HTERT RPE-1 (cell line): ENCODE measurements around the gene ANXA2.
"Not testable (repeated sequence)": the region's sequence is repeated elsewhere in the genome, so short reads cannot be mapped to it uniquely, and the experiment has no call there.

Source experiments
- in situ Hi-C: fragments of 300-500 bp; cut with MboI; formaldehyde crosslinking; loops from 4 replicates; pipeline ENCODE4 v1.14.3; 2020; ENCODE audit warnings: low sequenced_read_pairs

The ANXA2 gene

DNA sequence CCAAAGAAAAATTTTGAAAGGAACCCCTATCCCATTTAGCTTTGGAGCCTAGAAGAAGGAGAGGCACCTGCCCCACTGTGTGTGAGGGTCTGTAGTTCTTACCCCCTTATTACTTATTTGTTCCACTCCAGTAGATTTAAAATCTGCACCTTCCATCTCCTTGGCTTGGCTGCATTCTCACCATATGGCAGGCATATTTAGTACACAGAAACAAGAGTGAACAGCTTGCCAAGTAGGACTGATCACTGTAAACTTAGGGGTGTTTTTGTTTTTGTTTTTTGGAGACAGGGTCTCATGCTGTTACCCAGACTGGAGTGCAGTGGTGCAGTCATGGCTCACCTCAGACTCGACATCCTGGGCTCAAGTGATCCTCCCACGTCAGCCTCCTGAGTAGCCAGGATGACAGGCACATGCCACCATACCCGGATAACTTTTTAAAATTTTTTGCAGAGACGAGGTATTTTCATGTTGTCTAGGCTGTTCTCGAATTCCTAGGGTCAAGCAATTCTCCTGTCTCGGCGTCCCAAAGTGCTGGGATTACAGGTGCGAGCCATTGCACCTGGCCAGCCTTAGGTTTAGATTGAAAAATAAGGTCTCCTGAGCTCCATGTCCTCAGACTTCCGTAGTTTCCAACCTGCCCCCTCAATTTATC lies 14.1 kb upstream of the ANXA2 start:
- in situ Hi-C loops, result no loop called here

GRCh38 chr15:60410350-60410749 lies 12.6 kb upstream of the ANXA2 start:
- in situ Hi-C loops, result not testable (repeated sequence)

DNA sequence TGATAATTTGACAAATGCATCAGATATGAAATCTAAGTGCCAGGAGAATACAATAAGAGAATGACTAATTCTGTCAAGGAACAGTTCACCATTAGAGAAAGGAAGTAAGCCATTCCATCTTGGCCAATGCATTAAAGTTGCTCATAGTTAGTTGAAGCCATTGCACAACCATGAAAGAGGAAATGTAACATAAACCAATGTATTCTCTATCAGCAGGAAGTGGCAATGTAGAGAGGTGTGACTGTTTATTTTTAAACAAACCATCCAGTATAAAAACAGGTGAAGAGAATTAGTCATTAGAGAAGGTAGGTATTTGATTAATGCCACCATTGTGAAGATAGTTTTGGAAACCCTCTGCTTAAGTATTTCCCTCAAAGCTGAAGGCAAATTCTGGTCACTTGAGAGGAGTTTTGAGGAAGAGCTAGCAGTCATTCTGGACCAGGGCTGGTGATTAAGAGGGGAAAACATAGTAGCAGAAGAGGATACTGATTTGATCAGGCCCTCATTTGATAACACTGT lies 10.7 kb upstream of the ANXA2 start:
- in situ Hi-C loops, result no loop called here

DNA sequence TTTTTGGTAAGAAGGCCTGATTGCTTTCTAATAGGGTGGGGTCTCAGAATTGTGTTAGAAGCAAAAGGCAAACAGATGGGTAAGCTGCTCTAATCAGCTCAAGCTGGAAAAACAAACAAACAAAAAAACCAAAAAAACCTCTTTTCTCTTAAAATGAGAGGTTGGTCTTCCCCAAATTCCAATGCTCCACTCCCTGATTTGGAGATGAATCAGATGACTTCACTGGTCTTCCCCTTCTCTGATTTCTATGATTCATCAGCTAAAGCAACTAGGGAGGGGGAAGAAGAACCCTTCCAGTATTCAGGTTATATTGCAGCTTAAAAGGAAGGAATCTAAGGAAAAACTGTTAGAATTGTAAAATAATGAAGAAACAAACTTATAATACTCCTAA lies 9.6 kb upstream of the ANXA2 start:
- in situ Hi-C loops, result no loop called here

DNA sequence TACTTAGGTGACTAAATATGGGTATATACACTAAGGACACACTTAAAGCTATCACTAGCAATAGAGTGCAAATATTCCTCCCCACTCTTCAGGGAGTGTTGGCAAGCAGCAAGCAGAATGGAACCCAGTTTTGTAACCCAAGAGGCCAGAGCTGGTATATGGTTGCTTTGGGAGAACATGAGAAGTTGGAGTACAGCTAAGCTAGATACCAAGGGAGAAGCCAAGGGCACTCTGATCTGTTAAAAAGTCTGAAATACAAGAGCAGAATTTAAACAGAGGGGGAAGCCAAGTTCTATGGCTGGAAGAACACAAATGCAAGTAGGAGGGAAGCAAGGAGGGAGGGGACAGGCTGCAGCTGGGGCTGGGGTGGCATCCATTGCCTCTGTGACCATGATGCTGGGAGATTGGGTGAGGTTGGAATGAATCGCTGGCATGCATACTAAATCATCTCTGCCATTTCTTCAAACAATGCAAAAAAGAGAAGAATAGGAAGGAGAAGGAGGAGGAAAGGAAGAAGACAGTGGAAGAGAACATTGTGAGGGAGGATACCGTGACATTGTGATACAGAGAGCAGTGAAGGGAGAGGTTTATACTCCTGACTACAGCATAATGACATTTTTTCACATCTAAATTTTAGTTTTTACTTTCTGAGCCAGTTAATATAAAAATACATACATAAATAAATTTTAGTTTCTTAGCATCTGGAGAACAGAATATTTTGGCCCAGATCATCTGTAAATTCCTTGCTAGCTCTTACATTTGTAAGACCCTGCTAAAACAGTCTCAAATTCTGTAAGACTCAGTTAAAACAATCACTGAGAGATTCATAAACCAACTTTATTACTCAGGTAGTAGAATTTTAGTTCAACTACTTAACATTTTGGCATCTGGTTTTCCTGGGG lies 9.0 kb upstream of the ANXA2 start:
- in situ Hi-C loops, result no loop called here

GRCh38 chr15:60405399-60405798 lies 7.6 kb upstream of the ANXA2 start:
- in situ Hi-C loops, result no loop called here

DNA sequence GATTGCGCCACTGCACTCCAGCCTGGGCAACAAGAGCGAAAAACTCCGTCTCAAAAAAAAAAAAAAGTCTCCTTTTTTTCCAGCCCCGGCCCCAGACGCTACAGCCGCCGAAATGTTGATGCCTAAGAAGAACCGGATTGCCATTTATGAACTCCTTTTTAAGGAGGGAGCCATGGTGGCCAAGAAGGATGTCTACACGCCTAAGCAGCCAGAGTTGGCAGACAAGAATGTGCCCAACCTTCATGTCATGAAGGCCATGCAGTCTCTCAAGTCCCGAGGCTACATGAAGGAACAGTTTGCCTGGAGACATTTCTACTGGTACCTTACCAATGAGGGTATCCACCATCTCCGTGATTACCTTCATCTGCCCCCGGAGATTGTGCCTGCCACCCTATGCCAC lies 6.6 kb upstream of the ANXA2 start:
- in situ Hi-C loops, result not testable (repeated sequence)

GRCh38 chr15:60400944-60401343 lies 3.2 kb upstream of the ANXA2 start:
- in situ Hi-C loops, result no loop called here

DNA sequence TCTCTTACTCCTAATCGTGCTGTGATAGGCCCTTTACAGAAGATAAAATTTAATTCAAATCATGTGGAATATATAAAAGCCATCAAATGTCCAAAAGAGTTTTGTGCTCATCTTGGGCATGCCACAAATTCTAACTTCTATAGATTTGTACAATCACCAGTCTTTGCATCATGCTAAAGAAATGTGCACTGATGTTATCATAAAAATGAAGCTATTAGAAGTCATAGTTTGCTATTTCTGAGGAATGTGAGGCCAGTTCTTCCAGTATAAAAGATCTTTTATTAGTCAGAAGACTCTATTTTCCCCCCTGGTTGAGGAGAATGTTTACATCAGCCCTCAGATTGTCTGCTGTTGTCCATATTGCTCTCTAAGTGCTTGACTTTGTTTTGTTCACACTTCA lies 2.1 kb upstream of the ANXA2 start:
- in situ Hi-C loops, result no loop called here

GRCh38 chr15:60399246-60399915 lies 1.6 kb upstream of the ANXA2 start:
- in situ Hi-C loops, result no loop called here

- in situ Hi-C loops, result no loop called here
Observed at GRCh38 chr15:60396958-60397771, 621 bp downstream of the ANXA2 start.

- in situ Hi-C loops, result no loop called here
Observed at GRCh38 chr15:60396560-60396957, 1.2 kb downstream of the ANXA2 start.

DNA sequence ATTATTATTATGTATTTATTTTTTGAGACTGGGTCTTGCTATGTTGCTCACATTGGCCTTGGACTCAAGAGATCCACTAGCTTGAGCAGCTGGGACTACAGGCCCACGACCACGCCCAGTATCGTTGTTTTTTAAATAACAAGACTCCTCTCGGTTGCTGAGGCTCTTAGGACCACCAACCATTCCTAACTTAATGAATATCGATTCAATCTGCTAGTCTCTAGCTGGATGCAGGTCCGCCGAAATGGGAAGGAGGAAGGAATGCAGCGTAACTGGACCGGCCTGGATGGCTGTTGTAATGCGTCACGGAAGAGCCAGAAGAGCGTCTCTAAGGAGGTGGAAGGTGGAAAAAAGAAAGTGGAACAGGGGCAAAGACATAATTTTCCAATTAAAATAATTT lies 1.7 kb downstream of the ANXA2 start:
- in situ Hi-C loops, result no loop called here

DNA sequence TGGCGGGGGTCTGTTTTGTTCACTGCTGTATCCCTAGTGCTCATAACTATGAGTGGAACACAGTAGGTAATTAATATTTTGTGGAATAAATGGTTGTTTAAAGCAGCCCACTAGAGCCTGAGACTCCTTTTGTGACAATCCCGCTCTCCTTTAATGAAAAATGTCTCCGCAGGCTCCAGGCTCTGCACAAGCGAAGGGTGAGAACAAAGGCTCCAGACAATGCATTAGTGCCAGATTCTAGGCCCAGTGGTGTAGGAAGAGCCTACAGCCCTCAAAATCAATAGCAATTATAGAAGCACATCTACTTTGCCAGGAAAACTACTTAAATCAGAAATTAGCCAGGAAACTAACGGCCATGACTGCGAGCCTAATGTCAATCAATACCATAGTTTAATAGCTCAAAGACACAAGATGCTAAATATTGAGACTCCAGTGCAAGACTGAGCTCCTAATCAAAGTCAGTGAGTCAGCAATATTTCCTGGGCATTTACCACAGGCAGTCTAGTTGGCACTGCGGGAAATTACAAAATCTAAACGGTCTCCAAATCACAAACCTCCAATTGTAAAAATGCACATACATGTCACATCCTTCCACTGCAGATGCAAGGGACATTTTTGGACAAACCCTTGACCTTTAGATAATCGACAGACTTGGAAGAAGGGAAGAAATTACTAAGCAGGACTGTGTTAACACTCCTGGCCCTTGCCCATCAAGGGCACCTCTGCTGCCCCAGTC lies 2.3 kb downstream of the ANXA2 start:
- in situ Hi-C loops, result no loop called here

DNA sequence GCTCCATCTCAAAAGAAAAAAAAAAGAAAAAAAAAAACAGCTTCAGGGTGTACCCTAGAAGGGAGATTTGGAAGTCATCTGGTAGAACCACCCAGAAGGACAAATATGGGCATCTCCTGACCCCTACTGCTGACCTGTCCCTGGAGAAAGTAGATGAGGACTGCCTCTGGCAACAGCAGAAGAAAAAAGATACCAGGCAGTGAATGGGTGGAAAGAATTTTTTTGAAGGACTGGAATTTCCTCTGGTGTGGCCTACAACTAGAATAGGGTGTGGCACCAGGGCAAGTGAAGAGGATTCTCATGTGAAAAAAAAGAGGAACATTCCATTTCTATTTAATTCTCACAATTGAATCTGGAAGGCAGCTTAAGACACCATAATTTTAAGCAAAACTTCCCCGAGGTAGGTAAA lies 3.1 kb downstream of the ANXA2 start:
- in situ Hi-C loops, result no loop called here

DNA sequence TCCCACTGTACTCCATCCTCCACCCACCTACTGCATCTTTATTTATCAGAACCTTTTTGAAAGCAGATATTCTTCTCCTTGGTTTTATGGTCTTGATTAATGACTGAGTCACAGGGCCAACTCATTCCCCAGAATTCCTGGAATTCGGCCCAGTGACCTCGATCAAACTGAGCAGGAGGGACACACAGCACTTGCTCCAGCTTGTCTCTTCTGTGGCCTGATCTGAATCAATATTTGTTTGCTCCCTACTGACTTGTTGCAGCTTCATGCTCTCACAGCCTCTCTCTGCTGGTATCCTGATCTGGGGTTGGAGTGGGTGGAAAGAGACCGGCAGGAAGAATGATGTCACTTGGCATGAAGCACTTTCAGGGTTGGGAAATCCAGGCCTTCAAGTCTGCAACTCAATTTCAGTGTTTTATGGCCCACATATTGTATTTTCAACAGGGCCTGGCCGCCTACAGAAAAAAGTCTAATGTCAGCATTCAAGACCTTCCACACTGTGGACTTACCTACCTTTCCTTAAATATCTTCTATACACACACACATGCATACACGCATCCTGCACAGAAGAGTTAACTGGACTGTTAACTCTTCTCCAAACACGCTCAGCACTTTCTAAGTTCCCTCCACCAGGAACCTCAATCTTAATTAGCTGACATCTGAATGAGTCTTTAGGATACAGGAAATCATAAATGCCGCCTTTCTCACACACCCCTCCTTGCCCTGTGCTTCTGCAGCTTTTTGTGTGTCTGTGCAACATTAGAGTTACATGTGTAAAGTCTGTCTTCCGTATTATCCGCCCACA lies 4.6 kb downstream of the ANXA2 start:
- in situ Hi-C loops, result no loop called here

- in situ Hi-C loops, result no loop called here
Observed at GRCh38 chr15:60392601-60392985, 5.2 kb downstream of the ANXA2 start.

DNA sequence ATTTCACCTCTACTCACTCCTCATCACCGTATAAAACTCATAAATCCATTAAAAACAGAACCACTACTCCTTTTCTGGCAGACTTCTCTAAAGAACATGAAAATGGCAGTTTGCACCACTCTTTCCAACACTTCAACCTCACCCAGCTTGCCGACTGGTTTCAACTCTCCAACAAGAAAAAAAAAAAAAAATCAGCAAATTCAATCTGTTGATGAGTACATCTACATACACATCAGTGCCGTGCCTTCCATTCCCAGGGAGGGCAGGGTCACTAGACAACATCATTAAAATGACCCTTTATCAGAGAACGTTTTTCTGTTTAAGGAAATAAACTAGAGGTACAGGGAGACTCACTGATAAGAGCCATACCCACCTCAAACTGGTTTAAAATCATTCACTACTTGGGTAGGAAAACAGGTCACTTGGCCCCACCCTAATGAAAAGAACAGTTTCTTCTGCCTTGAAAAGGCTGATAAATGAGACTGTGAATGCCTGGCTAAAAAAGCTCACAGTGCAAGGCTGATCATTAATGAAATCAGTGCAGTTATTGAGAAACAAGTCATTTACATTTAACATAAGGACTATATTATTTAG lies 6.0 kb downstream of the ANXA2 start:
- in situ Hi-C loops, result no loop called here
